ENCODE results near the gene AUTS2.

The AUTS2 gene

GRCh38 chr7:70752794-70753241 lies 1154.5 kb downstream of the AUTS2 start:
- no peak for DNase-seq

GRCh38 chr7:70756789-70757188 lies 1158.5 kb downstream of the AUTS2 start:
- no peak for DNase-seq

DNA sequence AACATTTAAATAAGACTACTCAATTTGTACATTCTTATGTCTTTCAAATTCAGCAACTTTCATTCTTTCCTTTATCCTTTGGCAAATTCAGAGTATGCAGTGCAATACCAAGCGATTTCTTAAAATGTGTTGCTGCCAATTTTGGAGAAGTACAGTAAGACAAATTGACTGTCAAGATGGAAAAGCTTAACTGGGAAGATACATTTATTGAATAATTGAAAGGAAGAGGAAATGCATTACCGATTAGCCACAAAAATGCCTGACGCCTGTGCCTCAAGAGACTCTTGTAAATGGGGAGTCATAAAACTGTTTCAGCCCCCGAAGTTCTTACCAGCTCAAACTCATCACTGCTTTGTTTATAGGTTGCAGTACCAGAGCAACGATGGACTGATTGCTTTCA lies 1160.4 kb downstream of the AUTS2 start:
- DNase-seq: no peak

DNA sequence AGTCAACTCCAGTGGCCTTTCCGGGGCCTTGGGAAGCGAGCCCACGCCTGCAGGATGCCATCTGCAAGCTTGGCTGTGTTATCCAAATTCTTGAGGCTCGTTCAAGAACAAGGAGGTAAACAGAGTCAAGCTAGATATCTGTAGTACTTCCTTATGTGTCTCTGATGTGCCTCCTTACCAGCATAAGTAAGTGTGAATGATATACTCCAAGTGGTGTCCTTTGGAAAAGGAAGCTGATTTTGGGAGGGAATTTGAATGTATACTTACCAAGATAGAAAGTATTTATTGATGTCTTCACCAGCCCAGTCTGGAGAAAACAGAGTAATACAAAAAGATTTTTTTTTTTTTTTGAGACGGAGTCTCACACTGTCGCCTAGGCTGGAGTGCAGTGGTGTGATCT lies 1161.4 kb downstream of the AUTS2 start:
- no peak for DNase-seq

- no peak for DNase-seq
Observed at GRCh38 chr7:70761711-70762328, 1163.5 kb downstream of the AUTS2 start.

GRCh38 chr7:70762696-70763095 lies 1164.4 kb downstream of the AUTS2 start:
- no peak for DNase-seq

GRCh38 chr7:70763961-70764691 lies 1165.9 kb downstream of the AUTS2 start:
- no peak for DNase-seq

DNA sequence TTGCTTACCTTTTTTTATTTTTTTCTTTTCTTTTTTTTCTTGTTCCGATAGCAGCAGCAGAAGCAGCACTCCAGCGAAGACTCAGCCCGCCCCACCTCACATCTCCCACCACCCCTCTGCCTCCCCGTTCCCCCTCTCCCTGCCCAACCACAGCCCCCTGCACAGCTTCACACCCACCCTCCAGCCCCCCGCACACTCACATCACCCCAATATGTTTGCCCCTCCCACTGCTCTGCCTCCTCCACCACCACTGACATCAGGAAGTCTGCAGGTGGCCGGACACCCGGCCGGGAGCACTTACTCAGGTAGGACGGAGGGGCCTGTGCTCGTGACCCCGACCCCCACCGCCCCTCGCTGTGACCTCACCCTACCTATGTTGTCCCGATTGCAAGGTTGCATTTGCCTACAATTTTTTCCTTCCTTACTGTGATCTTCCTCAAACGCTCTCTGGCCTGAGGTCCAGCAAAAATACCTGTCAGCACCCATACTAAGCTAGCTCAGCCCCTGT lies 1166.5 kb downstream of the AUTS2 start:
- no peak for DNase-seq

- no peak for DNase-seq
Observed at GRCh38 chr7:70765651-70766050, 1167.4 kb downstream of the AUTS2 start.

DNA sequence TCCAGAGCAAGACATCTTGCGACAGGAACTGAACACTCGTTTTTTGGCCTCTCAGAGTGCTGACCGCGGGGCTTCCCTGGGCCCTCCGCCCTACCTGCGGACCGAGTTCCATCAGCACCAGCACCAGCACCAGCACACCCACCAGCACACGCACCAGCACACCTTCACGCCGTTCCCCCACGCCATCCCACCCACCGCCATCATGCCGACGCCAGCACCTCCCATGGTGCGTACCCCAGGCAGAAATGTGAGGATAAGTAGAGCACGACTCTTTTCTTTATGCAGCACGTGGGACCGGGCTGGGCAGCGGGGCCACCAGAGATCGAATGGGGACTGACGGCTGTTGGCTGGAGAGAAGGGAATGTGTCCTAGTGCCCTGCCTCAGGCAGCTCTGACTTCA lies 1167.8 kb downstream of the AUTS2 start:
- DNase-seq: no peak

DNA sequence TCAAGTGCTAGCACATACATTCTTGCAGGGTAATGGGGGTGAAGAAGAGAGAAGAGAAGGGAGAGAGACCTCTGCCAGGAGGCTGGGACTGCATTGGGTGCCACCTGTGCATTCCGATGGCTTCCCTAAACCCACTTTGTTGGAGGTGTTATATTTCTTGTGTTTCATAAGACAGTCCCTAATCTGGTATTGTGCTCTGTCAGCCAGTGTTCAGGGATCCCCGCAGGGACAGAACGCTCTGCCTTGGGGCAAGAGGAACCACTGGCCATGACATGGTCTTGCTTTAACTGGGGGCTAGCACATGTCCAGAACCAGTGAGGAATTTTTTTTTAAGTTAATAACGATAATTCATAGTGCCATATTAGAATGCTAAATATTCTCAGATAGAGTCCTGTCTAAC lies 1168.4 kb downstream of the AUTS2 start:
- DNase-seq: no peak

- DNase-seq: no peak
Observed at GRCh38 chr7:70770154-70770553, 1171.9 kb downstream of the AUTS2 start.

DNA sequence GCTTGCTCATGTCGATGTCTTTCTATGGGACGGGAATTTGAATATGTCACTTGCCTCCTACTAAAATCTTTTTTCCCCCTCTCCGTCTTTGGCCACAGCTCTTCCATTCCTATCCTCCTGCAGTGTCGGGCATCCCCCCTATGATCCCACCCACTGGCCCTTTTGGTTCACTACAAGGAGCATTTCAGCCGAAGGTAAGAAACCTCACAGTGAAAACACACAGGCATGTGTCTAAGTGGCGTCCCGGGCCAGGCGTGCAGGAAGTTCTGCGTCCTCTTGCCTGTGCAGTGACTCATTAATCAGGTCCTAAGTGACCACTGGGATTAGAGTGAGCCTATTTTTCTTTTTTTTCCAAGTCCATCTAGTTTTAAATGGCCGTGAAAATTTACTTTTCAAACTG lies 1173.2 kb downstream of the AUTS2 start:
- no peak for DNase-seq

DNA sequence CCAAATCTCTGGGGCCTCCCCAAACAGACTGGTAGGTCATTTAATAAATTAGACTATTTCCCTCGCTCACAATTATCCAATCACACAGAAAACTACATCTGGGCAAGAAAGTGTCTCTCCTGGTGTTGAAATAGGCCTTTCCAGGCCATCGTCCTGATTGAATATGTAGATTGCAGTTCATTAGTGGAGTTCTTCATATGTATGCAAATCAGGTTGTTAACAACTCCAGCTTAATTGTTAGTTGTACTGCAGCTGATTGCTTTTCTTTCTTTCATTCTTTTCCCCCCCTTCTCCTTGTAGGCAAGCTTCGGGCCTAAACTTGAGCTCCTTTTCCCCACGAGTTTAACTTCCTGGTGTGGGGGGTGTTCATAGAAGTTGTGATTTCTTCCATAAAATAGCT lies 1174.6 kb downstream of the AUTS2 start:
- DNase-seq: no peak

GRCh38 chr7:70773406-70773805 lies 1175.1 kb downstream of the AUTS2 start:
- no peak for DNase-seq

- DNase-seq: no peak
Observed at GRCh38 chr7:70774950-70775527, 1176.8 kb downstream of the AUTS2 start.

- no peak for DNase-seq
Observed at GRCh38 chr7:70775570-70776156, 1177.4 kb downstream of the AUTS2 start.

- DNase-seq: no peak
Observed at GRCh38 chr7:70776627-70777101, 1178.4 kb downstream of the AUTS2 start.

DNA sequence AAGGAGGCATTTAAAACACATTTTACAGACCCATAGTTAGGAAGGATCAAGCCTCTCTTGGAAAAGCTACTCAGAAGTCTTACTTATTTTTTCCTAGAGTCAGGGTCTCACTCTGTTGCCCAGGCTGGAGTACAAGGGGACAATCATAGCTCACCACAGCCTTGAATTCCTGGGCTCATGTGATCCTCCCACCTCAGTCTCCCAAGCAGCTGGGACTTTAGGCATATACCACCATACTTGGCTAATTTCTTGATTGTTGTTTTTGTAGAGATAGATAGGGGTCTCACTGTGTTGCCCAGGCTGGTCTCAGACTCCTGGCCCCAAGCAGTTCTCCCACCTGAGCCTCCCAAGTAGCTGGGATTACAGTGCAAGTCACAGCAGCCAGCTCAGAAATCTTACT lies 1179.0 kb downstream of the AUTS2 start:
- no peak for DNase-seq

- no peak for DNase-seq
Observed at GRCh38 chr7:70778585-70778984, 1180.3 kb downstream of the AUTS2 start.

DNA sequence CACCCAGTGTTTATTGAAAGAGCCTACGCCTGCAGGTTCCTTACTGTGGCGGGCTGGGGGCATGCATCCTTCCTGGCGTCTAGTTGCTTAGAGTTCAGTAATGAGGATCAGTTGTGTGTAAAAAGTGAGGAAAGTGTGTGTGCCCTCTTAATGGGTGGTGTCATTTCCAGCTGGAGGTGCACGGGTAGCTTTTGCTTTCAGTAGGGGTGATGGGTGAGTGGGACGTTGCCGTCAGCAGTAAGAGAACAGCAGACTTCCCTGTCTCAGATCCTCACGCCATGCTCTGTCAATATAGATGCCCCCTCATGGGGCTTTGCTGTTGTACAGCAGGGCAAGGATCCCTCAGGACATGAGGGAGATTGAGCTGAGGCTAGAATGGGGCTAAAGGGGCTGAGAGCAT lies 1181.0 kb downstream of the AUTS2 start:
- no peak for DNase-seq

- no peak for DNase-seq
Observed at GRCh38 chr7:70781922-70782311, 1183.6 kb downstream of the AUTS2 start.

DNA sequence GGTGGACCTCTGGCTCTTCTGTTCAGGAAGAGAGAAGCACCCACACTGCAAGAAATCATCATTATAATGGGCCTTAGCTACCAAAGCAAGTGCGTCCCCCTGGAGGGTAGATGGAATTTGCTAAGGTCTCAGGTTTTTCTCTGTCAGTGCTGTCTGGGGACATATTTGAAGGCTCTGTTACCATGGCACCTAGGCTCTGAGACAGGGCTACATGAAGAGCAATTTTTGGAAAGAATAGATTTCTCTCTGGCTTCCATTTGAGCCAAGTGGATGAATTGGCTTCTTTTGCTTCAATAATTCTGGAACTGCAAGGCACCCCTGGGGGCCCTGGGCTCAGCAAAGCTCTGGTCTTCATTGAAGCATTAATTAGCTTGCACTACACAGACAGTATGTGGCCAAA lies 1184.5 kb downstream of the AUTS2 start:
- no peak for DNase-seq

DNA sequence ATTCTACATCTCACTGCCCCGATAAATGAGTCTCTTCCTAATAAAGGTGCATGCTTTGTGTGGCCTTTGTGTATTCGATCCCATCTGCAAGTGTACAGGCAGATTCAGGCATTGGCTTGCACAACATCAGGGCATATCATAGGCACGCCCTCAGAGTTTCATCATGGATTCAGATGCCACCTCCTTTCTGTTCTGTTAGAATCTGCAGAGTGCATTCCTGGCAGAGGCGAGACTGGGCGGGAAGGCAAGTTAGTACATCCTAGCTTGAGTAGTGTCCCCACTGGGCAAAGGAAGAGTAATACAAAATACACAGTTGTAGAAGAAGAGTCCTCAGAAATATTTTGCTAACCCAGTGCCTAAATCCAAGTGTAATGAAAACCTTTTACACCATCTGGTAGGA lies 1187.2 kb downstream of the AUTS2 start:
- no peak for DNase-seq
